ENCODE results near the gene SYNDIG1L. TPM values are rescaled to one million over a fixed set of nuclear protein-coding genes. Genes with fewer than 3 reads are reported as not detected.

SYNDIG1L gene
- total RNA-seq, 1 experiment from 2014 or later: not detected

- POLR2A ChIA-PET (ENCODE audit: unreplicated experiment): no interaction called here
- BruUV-seq (replicated peaks): no TSS peak
- no peak for TF ChIP-seq EZH2 (IDR thresholded peaks at IDR 0.05; ENCODE audit: low read length, unreplicated experiment)
- no peak for TF ChIP-seq CTCF (conservative IDR thresholded peaks at IDR 0.05; ENCODE audit: low read depth, low read length)
- TF ChIP-seq EZH2phosphoT487 (IDR thresholded peaks at IDR 0.05; ENCODE audit: borderline replicate concordance, low read length): no peak
- H3K4me3 ChIP-seq (ENCODE audit: low read length): no peak overlapping the region
- no peaks in the 10 kb centered on the region for H3K9me3 ChIP-seq (ENCODE audit: low read length)
- no peak overlapping the region for H2AFZ ChIP-seq (ENCODE audit: low read length)
- DNase-seq: no peak
- H3K9me2 ChIP-seq (replicated peaks; ENCODE audit: low read length): no peaks in the 10 kb centered on the region
- H3K9ac ChIP-seq (ENCODE audit: low read length): no peak overlapping the region
- intact Hi-C loops (cut with micrococcal nuclease): no loop called here
- no peaks in the 10 kb centered on the region for H3K4me1 ChIP-seq (ENCODE audit: insufficient read depth, low read length)
- CTCF ChIA-PET: no interaction called here
- no peaks in the 10 kb centered on the region for H3K27me3 ChIP-seq (ENCODE audit: low read length)
- H4K20me1 ChIP-seq (ENCODE audit: low read length): no peaks in the 10 kb centered on the region
- ATAC-seq: no peak
- H3K36me3 ChIP-seq (ENCODE audit: low read depth, low read length): no peaks in the 10 kb centered on the region
- no peak overlapping the region for H3K27ac ChIP-seq (ENCODE audit: low read length)
- H3F3A ChIP-seq (ENCODE audit: low read length, unreplicated experiment): no peaks in the 10 kb centered on the region
- H3K79me2 ChIP-seq (ENCODE audit: low read length): no peaks in the 10 kb centered on the region
- no peak overlapping the region for H3K4me2 ChIP-seq (ENCODE audit: low read length)
Observed at GRCh38 chr14:74472601-74473000, 46.6 kb upstream of the SYNDIG1L start.

- intact Hi-C loops (cut with micrococcal nuclease): no loop called here
- ChIA-PET POLR2A (ENCODE audit: unreplicated experiment) (no interaction called here), CTCF (no interaction called here)
- TF ChIP-seq CTCF (conservative IDR thresholded peaks at IDR 0.05; ENCODE audit: low read depth, low read length) (no peak), EZH2 (IDR thresholded peaks at IDR 0.05; ENCODE audit: low read length, unreplicated experiment) (no peak), EZH2phosphoT487 (IDR thresholded peaks at IDR 0.05; ENCODE audit: borderline replicate concordance, low read length) (no peak)
- no peak overlapping the region for H3K4me3 ChIP-seq (ENCODE audit: low read length)
- H2AFZ ChIP-seq (ENCODE audit: low read length): no peak overlapping the region
- H3F3A ChIP-seq (ENCODE audit: low read length, unreplicated experiment): no peaks in the 10 kb centered on the region
- H3K79me2 ChIP-seq (ENCODE audit: low read length): no peaks in the 10 kb centered on the region
- no peak for DNase-seq
- BruUV-seq (replicated peaks): no TSS peak
- H3K4me2 ChIP-seq (ENCODE audit: low read length): no peak overlapping the region
- H3K27ac ChIP-seq (ENCODE audit: low read length): no peak overlapping the region
- no peak for ATAC-seq
- no peaks in the 10 kb centered on the region for H3K4me1 ChIP-seq (ENCODE audit: insufficient read depth, low read length)
- H4K20me1 ChIP-seq (ENCODE audit: low read length): no peaks in the 10 kb centered on the region
- H3K27me3 ChIP-seq (ENCODE audit: low read length): no peaks in the 10 kb centered on the region
- H3K36me3 ChIP-seq (ENCODE audit: low read depth, low read length): no peaks in the 10 kb centered on the region
- H3K9me2 ChIP-seq (replicated peaks; ENCODE audit: low read length): no peaks in the 10 kb centered on the region
- H3K9ac ChIP-seq (ENCODE audit: low read length): no peak overlapping the region
- H3K9me3 ChIP-seq (ENCODE audit: low read length): no peaks in the 10 kb centered on the region
Observed at GRCh38 chr14:74469548-74470518, 43.8 kb upstream of the SYNDIG1L start.

GRCh38 chr14:74468513-74468912 lies 42.5 kb upstream of the SYNDIG1L start:
- Histone ChIP-seq H3K4me2 (ENCODE audit: low read length) (no peak overlapping the region), H3K36me3 (ENCODE audit: low read depth, low read length) (no peaks in the 10 kb centered on the region), H3K9me2 (replicated peaks; ENCODE audit: low read length) (no peaks in the 10 kb centered on the region), H3K27me3 (ENCODE audit: low read length) (no peaks in the 10 kb centered on the region), H3K27ac (ENCODE audit: low read length) (no peak overlapping the region), H3F3A (ENCODE audit: low read length, unreplicated experiment) (no peaks in the 10 kb centered on the region), H2AFZ (ENCODE audit: low read length) (no peak overlapping the region), H3K9ac (ENCODE audit: low read length) (no peak overlapping the region), H3K79me2 (ENCODE audit: low read length) (no peaks in the 10 kb centered on the region), H4K20me1 (ENCODE audit: low read length) (no peaks in the 10 kb centered on the region), H3K4me1 (ENCODE audit: insufficient read depth, low read length) (no peaks in the 10 kb centered on the region), H3K9me3 (ENCODE audit: low read length) (no peaks in the 10 kb centered on the region), H3K4me3 (ENCODE audit: low read length) (no peak overlapping the region)
- no peak for TF ChIP-seq EZH2phosphoT487 (IDR thresholded peaks at IDR 0.05; ENCODE audit: borderline replicate concordance, low read length)
- no peak for TF ChIP-seq CTCF (conservative IDR thresholded peaks at IDR 0.05; ENCODE audit: low read depth, low read length)
- no peak for TF ChIP-seq EZH2 (IDR thresholded peaks at IDR 0.05; ENCODE audit: low read length, unreplicated experiment)
- CTCF ChIA-PET: no interaction called here
- DNase-seq: no peak
- ATAC-seq: no peak
- no TSS peak for BruUV-seq (replicated peaks)
- intact Hi-C loops (cut with micrococcal nuclease): no loop called here
- POLR2A ChIA-PET (ENCODE audit: unreplicated experiment): no interaction called here
